HG03095 (cell line): ENCODE measurements around the gene PSIP1.
"Not testable (repeated sequence)": the region's sequence is repeated elsewhere in the genome, so short reads cannot be mapped to it uniquely, and the experiment has no call there.

Source experiments
- ATAC-seq: cut with Tn5 transposase; IDR thresholded peaks from one replicate; pipeline ENCODE4 v1.9.1; 2021; ENCODE audit warnings: moderate library complexity; ENCODE audit not compliant: unreplicated experiment

Gene PSIP1

DNA sequence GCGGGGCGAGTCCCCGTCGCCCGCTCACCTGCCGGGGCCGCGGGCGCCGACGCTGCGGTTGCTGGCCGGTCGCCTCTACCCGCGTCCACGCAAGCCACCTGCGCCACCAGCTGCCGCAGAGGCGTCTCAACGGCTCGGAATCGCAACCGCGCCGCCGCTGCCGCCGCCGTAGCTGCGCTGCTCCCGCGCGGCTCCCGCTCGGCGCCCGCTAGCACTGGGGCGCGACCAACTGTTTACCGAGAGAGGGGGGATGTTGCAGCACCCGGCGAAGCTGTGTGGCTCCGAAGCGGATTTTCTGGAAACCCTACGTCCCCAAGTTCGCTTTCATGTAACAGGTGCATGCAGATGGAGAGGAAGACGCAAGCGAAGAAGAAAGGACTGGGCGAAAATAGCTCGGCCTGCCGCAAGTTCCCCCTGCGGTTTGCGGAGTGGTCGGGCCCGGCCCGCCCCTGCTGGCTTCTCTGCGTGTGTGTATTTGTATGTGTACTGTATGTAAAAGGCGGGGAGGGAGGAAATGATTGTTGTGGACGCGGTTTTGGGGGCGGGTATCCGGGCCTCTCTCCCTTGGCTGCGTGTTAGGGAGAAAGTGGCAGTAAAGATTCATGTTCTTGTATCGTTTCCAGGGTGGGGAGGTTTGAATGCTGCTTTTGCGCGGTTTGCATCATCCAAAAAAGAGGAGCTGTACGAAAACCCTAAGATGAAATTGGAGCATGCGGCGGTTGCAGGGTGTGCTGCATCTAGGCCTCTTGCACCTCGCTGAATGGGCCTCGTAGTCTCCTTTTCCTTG lies at the start of gene PSIP1:
PSIP1 (minus strand) TSS at position 182 of the 787 bp plus-strand sequence. CDS start 782 bp downstream, outside the sequence.
- ATAC-seq = peak; percentile 71

DNA sequence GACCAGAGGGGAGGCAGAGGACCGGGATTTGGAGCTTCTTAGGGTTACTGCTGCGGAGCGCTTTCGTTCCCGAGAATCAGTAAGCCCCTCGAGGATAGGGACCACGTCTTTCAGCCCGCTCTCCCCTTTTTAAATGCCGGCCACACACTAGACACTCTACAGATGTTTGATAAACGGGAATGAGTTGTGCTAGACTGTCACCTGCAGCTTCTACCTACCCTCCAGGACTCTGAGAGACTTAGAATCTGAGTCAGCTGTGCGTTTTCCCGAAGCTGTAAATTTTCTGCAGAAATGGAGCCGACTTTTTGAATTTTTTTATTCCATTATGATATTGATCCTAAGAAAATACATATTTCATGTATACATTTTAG lies 42.7 kb upstream of the PSIP1 start:
- ATAC-seq = peak; percentile 27

DNA sequence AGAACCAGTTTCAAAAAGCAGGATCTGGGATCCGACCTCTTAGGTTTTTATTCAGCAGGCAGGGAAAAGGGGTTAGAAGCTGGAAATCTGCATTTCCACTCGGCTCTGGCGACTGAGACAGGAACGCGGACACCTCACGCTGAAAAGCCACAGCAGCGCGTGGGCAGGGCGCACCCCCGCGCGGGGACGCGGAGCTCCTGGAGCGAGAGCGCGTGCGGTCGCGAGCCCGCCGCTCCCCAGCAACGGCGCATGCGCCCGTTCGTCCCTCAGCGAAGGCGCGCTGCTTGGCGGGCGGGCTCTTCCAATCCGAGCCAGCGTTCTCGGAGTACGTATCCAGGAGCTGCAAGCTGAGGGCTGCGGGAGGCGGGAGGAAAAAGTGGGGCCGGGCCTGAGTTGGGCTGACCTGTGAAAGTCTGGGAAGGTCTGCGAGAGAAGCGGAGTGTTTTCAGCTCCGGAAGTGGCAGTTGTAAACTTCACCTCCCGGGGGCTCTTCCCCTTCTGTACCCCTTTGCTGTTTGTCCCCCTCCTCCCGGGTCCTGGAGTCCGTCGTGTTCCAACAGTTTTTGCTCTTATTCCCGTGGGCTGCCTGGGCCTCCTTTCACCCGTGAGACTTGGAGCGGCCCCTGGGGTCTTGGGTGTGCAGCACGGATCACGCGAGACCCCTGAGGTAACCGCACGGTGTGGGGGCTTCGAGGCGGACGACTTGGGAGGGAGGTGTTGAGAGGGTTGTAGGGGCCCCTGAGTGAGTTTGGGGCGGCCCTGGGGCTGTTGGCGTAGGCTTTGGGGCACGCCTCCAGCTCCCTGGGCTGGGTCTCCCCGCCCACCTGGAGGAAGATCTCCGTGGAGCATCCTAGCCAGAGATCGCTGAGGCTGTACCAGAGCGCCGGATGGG lies 42.1 kb upstream of the PSIP1 start, which contains the start of gene CCDC171:
CCDC171 (plus strand) TSS at position 408 of the 892 bp plus-strand sequence. CDS start 11,046 bp downstream, outside the sequence.
- ATAC-seq = peak; percentile 71

DNA sequence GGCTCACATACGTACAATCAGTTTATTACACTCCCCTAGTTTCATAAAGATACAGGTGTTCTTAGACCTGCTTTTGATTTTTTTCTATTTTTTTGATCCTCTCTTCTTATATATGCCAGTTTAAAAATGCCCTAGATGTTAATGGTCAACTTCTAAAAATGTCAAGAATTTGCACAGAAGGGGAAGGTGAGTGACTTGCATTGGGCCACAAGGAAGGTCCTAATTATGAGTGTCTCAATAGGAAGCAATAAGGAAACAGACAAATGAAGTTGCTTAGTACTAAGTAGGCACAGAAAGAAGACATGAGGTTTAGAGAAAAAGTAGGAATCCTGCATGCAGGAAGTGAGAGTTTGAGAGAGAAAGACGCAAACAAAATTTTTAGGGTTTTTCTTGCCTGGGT lies 38.8 kb upstream of the PSIP1 start:
- no peak for ATAC-seq

DNA sequence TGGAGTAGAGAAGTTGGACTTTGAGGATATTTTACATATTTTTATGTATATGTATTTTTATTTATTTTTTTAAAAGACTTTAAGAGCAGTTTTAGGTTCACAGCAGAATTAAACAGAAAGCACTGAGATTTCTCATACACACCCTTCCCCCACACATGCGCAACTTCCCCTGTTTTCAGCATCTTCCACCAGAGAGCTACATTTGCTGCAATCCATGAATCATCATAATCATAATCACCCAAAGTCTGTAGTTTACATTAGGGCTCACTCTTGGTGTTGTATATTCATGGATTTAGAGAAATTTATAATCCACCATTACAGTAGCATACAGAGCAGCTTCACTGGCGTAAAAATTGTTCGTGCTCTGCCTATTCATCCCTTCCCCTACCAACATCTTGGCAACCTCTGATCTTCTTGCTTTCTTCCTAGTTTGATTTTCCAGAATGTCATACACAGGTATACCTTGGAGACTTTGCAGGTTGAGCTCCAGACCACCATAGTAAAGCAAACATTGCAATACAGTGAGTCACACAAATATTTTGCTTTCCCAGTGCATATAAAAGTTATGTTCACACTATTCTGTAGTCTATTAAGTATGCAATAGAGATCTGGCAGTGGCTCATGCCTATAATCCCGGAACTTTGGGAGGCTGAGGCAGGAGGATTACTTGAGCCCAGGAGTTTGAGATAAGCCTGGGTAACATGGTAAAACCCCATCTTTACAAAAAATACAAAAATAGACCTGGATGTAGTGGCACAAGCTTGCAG lies 32.5 kb upstream of the PSIP1 start:
- no peak for ATAC-seq

DNA sequence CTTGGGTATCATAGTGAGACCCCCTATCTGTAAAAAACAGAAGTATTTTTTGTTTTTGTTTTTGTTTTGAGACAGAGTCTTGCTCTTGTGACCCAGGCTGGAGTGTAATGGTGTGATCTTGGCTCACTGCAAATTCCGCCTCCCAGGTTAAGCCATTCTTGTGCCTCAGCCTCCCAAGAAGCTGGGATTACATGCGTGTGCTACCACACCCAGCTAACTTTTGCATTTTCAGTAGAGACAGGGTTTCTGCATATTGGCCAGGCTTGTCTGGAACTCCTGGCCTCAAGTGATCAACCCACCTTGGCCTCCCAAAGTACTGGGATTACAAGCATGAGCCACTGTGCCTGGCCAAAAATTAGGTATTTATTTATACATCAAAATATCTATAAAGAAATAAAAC lies 31.9 kb upstream of the PSIP1 start:
- no peak for ATAC-seq

DNA sequence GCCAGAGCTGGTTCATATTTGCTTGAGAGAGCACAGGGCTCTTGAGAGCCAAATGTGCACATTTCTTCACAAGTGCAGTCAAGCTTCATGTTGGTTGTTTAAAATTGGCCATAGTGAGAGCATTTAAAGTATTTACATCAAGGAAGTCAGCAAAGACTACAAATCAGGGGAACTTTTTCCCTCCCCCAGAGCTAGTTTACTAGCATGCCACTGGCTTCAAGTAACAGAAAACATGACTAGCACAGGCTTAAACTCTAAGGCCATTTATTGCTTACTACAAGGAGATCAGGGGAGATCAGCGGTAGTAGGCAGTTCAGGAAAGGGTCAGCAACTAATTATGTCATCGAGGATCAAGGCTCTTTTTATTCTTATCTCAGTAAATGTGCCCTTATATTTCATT lies 31.1 kb upstream of the PSIP1 start:
- no peak for ATAC-seq

DNA sequence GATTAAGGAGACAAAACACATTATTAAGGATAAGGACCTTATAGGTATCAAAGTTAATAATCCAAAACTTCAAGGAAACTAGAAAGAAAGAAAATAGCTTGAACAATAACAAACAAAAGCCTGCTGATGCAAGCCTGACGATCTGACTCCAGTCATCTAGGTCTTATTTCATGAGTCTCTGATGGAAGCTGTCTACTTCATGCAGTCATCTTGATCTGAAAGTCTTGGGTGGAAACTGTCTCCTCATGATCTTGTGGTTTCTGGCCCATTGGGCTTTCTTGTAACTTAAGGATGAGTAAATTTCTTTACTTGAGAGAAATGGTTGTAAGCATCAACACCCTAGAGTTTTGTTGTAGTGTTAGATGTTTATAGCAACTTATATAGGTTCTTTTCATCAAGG lies 20.6 kb upstream of the PSIP1 start:
- ATAC-seq = peak; percentile 37

DNA sequence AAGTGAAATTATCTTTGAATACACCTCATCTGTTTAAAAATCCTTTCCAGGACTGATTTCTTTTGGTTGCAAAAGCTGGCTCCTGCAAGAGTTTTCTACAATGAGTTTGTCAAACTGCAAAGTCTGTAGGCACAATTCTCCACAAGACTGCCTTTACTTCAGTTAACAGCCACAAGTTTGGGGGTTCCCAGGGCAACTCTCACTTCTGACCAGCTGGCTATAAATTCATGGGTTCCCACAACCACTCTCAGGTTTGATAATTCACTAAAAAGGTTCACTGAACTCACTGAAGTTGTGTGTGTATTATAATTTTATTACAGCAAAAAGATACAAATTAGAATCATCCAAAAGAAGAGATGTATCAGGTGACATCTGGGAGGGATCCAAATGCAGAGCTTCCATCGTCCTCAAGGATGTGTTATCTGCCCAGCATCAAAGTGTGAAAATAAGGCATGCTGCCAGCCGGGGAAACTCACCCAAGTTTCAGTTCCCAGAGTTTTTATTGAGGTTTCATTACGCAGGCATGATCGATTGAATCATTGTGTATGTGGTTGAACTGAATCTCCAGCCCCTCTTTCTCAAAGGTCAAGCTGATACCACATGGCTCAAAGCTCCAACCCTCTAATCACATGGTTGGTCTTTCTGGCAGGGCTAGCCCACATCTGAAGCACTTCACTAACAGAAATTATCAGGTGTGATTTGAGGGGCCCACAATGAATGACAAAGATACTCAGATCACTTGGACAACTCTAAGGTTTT lies 19.0 kb upstream of the PSIP1 start:
- peak; percentile 88 for ATAC-seq

DNA sequence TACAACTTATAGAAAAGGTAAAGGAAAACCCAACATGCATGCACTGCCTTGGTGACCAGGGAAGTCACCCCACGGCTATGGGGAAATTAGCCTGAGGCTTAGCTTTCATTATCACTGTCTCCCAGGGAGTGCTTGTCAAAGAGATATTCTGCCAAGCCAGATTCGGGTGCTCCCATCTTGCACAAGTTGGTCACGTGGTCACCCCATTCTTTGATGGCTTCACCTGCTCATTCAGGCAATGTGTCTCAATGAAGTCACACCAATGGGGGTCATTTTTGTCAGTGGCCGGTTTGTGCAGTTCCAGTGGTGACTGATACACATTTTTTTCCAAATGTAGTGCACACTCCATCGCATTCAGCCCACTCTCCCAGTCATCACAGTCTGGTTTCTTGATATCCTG lies 16.3 kb upstream of the PSIP1 start:
- ATAC-seq = not testable (repeated sequence)

DNA sequence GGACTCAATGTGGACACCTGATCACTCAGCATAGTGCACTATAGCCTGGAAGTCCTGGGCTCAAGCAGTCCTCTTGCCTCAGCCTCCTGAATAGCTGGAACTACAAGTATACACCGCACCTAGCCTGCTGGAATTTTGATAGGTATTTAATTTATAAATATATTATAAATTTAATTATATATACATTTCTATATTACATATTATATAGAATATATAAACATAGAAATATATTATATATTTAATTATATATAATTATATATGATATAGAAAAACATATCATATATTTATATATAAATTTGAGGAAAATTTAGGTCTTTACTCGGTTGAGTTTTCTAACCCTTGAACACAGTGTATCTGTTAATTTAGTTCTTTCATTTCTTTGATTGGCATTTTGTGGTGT lies 15.2 kb upstream of the PSIP1 start:
- ATAC-seq = no peak

DNA sequence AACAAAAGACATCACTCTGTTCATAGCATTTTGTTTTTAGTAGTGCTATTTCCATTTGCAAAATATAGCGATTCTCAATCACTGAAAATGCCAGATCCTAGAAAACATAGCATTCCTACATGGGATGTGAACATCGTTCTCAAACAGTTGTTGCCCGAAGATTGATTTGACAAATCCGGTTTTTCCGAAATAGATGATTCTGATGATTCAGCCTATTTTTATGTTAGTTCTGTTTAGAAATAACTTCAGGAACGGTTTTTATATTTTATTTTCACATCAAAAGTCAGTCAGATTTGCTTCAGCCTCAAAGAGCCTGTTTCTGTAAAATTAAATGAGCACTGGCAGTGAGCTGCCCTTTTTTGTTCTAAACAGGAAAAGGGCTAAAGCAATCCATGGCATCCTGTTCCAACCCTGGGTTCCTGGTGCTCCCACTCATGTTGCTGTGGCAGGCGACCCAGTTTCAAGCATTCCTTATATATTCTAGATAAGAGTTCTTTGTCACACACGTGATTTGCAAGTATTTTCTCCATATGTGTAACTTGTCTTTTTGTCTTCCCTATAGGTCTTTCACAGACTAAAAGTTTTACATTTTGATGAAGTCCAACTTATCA lies 14.2 kb upstream of the PSIP1 start:
- no peak for ATAC-seq

DNA sequence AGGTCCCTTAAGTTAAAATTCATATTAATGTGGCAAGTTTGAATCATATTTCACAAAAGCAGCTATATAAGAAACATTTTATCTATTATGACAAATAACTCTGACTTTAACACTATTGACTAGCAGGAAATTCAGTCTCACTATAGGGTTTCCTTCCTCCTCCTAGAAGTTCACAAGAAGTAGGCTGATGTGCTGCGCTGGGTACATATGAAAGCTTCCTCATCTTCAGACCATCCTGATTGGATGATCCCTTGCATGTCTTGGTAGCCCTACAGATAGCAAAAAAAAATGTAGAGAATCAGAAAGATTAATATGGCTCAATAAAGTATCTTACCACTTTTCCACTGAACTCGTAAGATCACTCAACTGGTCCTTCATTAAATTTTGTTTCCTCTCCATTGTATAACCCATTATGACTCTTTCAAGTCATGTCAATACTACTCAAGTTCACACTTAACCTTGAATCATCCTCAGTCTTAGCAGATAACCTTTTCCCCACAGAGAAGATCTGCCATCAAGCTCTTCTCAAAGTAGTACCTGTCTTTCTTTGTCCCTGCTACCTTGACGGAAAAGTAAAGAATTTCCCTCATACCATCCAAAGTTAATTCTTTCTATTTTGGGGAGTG lies 11.5 kb upstream of the PSIP1 start:
- no peak for ATAC-seq

DNA sequence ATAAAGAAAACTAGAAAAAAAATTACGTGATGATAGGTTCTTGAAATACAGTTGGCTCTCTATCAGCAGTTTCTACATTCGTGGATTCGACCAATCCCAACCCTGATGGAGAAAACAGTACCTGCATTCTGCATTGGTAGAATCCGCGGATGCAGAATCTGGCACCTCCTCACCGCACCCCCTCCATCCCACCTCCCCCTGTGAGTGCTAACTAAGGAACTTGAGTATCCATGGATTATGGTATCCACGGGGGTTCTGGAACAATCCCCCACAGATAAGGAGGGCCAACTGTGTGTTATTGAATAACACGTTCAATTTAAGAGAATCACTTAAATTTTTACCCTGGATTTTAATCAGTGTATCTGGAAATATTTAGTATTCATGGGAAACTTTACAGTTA lies 10.5 kb upstream of the PSIP1 start:
- no peak for ATAC-seq

DNA sequence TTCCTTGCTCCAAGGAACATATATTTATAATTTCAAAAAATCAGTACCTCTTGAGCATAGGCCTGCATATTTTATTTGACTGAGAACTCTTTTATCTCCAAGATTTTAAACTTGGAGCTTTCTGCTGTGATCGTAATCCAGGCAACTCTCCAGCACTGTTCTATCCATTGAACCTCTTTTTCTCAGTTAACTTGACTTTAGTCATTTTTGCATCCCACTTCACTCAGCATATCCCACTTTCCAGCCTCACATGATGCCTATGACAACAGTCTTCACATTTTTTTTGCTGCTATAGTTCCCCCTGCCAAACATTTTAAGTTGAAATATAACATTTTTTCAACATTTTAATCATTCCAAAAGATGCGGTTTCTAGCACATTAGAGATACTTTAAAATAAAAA lies 9.1 kb upstream of the PSIP1 start:
- no peak for ATAC-seq

DNA sequence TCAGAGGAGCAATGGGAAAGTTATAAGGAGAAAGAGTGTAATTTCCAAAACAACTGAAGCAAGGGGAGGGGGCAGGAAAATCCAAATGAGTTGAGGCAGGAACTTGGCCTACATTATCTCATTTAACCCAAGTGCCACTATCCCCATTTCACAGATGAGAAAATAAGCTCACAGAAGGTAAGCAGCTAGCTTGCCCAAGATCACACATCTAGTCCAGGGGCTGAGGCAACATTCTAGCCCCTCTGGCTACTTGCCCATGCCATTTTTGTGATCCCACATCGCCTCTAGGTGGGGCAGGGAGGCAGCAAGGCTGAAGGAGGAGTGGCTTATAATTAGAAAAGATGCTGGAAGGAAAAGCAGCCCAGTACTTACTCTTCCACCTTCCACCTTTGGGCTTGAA lies 2.6 kb upstream of the PSIP1 start:
- ATAC-seq = no peak

DNA sequence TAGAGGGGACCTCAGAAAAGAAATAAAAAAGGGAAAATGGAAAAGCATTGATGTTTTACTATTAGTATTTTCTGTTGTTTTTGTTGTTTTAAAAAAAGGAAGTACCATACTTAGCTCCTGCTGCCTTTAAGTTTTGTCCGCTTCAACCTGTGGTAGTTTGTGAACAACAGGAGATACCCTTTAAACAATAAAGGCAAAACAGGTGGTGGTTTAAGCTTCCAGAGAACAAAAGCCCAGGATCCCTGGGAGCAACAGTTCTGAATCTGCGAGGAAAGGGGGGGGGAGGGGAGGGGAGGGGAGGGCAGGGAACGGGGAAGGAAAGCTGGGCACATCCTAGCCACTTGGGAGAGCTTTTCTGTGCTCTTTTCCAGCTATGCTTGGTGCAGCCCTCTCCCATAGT lies 2.1 kb upstream of the PSIP1 start:
- ATAC-seq = no peak

DNA sequence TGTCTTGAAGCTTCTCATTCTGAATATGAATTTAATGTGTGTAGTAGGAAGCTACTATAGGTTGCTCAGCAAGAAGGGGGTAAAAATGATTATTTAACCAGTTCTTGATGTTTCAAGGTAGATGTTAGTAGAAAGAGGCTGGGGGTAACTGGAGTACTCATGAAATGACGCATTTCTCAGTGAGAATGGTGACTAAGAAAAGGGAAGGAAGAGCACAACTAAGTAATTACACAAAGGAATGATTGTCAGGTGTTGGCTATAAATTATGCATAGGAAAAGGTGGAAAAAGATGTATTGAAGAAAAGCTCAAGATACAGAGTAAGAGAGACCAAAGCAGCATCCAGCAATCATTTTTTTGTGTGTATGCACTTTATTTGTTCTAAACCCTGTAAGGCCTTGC lies 1.4 kb upstream of the PSIP1 start:
- ATAC-seq = no peak

DNA sequence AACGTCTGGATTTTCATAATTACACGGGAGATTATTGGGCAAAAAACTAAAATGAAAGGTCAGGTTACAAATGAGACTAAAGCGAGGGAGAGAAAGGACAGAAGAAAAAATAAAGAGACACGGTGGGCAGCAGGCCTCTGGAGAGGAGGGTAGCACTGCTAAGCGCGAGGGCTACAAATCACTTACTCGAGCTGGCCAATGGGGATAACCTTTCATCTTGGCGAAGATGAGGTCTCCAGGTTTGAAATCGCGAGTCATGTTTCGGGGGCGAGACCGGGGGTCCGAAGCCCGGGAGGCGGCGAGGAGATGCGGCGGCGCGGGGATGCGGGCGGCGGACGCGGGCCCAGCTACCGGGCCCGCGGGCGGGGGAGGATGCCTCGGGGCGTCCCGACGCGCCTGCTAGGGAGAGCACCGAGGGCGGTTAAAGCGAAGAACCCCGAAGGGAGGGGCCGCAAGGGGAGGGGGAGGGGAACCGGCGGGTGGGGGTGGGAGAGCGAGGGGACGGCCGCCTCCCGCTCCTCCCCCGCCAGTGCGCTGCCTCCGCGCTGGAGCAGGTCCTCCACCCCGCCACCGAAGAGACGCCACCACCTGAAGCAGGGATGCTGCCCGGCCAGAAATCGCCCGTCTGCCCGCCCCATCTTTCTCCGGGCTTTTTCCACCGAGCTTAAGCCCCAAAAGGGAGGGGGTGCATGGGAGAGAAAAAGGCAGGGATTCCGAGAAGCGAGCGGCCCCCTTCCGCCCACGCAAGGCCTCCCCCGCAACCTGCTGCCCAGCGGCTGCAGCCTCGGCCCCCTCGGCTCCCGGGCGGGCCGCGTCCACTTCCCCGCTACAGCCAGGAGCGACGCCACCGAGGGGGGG lies 610 bp downstream of the PSIP1 start:
- ATAC-seq = peak; percentile 29
